Measurements from ENCODE around the gene IGSF22.
A peak's percentile ranks its signal among the peaks of the same experiment; 100 is the strongest.

The IGSF22 gene

GRCh38 chr11:18736590-18737148, 10.7 kb upstream of the IGSF22 start:
- no peak overlapping the region for H3K4me3 ChIP-seq (ENCODE audit: low read depth, low read length)
- no peak for DNase-seq (ENCODE audit: low read depth)
- TF ChIP-seq CTCF (IDR thresholded peaks at IDR 0.05; ENCODE audit: low read depth, low read length, missing control alignments): no peak

- TF ChIP-seq CTCF (IDR thresholded peaks at IDR 0.05; ENCODE audit: low read depth, low read length, missing control alignments): no peak
- no peak for DNase-seq (ENCODE audit: low read depth)
- H3K4me3 ChIP-seq (ENCODE audit: low read depth, low read length): no peak overlapping the region
These were observed 7.2 kb upstream of the IGSF22 start for GRCh38 chr11:18733202-18733601.

GRCh38 chr11:18731949-18732821, 6.2 kb upstream of the IGSF22 start:
- TF ChIP-seq CTCF (IDR thresholded peaks at IDR 0.05; ENCODE audit: low read depth, low read length, missing control alignments): peak; percentile 98
- DNase-seq (ENCODE audit: low read depth): no peak
- no peak overlapping the region for H3K4me3 ChIP-seq (ENCODE audit: low read depth, low read length)

GRCh38 chr11:18731441-18731840, 5.5 kb upstream of the IGSF22 start:
- H3K4me3 ChIP-seq (ENCODE audit: low read depth, low read length): no peak overlapping the region
- no peak for TF ChIP-seq CTCF (IDR thresholded peaks at IDR 0.05; ENCODE audit: low read depth, low read length, missing control alignments)
- DNase-seq (ENCODE audit: low read depth): no peak

- no peak for DNase-seq (ENCODE audit: low read depth)
- TF ChIP-seq CTCF (IDR thresholded peaks at IDR 0.05; ENCODE audit: low read depth, low read length, missing control alignments): no peak
- no peak overlapping the region for H3K4me3 ChIP-seq (ENCODE audit: low read depth, low read length)
These were observed 4.0 kb upstream of the IGSF22 start for GRCh38 chr11:18730020-18730419.

- no peak for TF ChIP-seq CTCF (IDR thresholded peaks at IDR 0.05; ENCODE audit: low read depth, low read length, missing control alignments)
These were observed 3.4 kb upstream of the IGSF22 start for GRCh38 chr11:18729426-18729825.

More at GRCh38 chr11:18729426-18729825, 3.4 kb upstream of the IGSF22 start:
- no peak for DNase-seq (ENCODE audit: low read depth)
- H3K4me3 ChIP-seq (ENCODE audit: low read depth, low read length): no peak overlapping the region

Measured in GM12864 (cell line).